HuH-7.5 (cell line): ENCODE results near the gene UPK3B.
"Not testable (repeated sequence)": the region's sequence is repeated elsewhere in the genome, so short reads cannot be mapped to it uniquely, and the experiment has no call there.

ENCODE experiments used
- DNase-seq: peaks from one replicate; pipeline ENCODE4 v3.0.0; 2011; ENCODE audit warnings: low spot score

Gene UPK3B

GRCh38 chr7:76513817-76514799 lies 3.8 kb downstream of the UPK3B start:
- DNase-seq = no peak

GRCh38 chr7:76514926-76515771 lies 4.8 kb downstream of the UPK3B start:
- no peak for DNase-seq

GRCh38 chr7:76515999-76516443 lies 5.7 kb downstream of the UPK3B start:
- DNase-seq = peak; percentile 41

GRCh38 chr7:76516932-76517331 lies 6.6 kb downstream of the UPK3B start:
- not testable (repeated sequence) for DNase-seq

- not testable (repeated sequence) for DNase-seq
Observed at GRCh38 chr7:76526183-76526582, 15.8 kb downstream of the UPK3B start.

GRCh38 chr7:76531643-76532042 lies 21.3 kb downstream of the UPK3B start:
- not testable (repeated sequence) for DNase-seq

- not testable (repeated sequence) for DNase-seq
Observed at GRCh38 chr7:76543197-76543596, 32.8 kb downstream of the UPK3B start, which contains the start of gene SPDYE16. Gene SPDYE16, minus strand, starts transcription at chr7:76543297. Its CDS starts 1,838 bp downstream, at chr7:76541459.

GRCh38 chr7:76549025-76549854 lies 38.9 kb downstream of the UPK3B start:
- peak; percentile 42 for DNase-seq

- not testable (repeated sequence) for DNase-seq
Observed at GRCh38 chr7:76549855-76550248, 39.5 kb downstream of the UPK3B start.

GRCh38 chr7:76551992-76552391 lies 41.6 kb downstream of the UPK3B start:
- DNase-seq = not testable (repeated sequence)

GRCh38 chr7:76559685-76560084 lies 49.3 kb downstream of the UPK3B start:
- DNase-seq = not testable (repeated sequence)

GRCh38 chr7:76560157-76560556 lies 49.8 kb downstream of the UPK3B start:
- not testable (repeated sequence) for DNase-seq

- not testable (repeated sequence) for DNase-seq
Observed at GRCh38 chr7:76561342-76561741, 51.0 kb downstream of the UPK3B start.

GRCh38 chr7:76565001-76565400 lies 54.6 kb downstream of the UPK3B start:
- not testable (repeated sequence) for DNase-seq
